ENCODE results near the gene TP53BP2. TPM values are rescaled to one million over a fixed set of nuclear protein-coding genes. Genes with fewer than 3 reads are reported as not detected.

TP53BP2 gene
- total RNA-seq, 1 donor from 2014 or later, result 59.2 TPM

- TF ChIP-seq, protein P1, sequence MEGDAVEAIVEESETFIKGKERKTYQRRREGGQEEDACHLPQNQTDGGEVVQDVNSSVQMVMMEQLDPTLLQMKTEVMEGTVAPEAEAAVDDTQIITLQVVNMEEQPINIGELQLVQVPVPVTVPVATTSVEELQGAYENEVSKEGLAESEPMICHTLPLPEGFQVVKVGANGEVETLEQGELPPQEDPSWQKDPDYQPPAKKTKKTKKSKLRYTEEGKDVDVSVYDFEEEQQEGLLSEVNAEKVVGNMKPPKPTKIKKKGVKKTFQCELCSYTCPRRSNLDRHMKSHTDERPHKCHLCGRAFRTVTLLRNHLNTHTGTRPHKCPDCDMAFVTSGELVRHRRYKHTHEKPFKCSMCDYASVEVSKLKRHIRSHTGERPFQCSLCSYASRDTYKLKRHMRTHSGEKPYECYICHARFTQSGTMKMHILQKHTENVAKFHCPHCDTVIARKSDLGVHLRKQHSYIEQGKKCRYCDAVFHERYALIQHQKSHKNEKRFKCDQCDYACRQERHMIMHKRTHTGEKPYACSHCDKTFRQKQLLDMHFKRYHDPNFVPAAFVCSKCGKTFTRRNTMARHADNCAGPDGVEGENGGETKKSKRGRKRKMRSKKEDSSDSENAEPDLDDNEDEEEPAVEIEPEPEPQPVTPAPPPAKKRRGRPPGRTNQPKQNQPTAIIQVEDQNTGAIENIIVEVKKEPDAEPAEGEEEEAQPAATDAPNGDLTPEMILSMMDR (IDR thresholded peaks at IDR 0.05; ENCODE audit: unreplicated experiment), result no peak
- Mint-ChIP-seq H3K4me1 (ENCODE audit: low read depth) (peaks cover 38% of the 10 kb centered on the region), H3K27me3 (peaks cover 33% of the 10 kb centered on the region), H3K36me3 (ENCODE audit: insufficient read depth) (peaks cover 7% of the 10 kb centered on the region), H3K9me3 (ENCODE audit: low read depth) (no peaks in the 10 kb centered on the region), H3K4me3 (ENCODE audit: low read depth) (no peak overlapping the region), H3K27ac (no peak overlapping the region)
- no peak for DNase-seq (ENCODE audit: low spot score, unreplicated experiment)
These were observed 84.3 kb downstream of the TP53BP2 start for GRCh38 chr1:223761411-223761810.

DNA sequence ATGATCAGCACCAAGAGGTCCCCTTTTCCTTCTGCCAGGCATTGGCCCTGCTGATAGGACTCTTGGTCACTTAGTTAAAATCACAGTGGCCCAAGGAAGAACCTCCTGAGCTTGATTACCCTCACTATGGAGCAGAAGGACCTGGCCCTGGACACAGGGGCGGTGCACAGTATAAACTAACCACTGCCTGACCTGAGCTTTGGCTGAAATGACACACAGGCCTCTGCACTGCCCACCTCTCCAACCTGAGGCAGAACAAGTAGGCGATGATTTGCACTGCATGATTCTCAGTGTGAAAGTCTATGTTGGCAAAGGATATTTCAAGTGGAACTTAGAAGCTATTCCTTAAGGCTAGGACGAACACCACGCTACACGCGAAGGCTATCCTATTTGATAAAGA lies 84.9 kb downstream of the TP53BP2 start:
- H3K36me3 Mint-ChIP-seq (ENCODE audit: insufficient read depth), result peaks cover 7% of the 10 kb centered on the region
- H3K27ac Mint-ChIP-seq, result peak overlapping the region; percentile 41
- H3K9me3 Mint-ChIP-seq (ENCODE audit: low read depth), result no peaks in the 10 kb centered on the region
- peaks cover 39% of the 10 kb centered on the region for H3K27me3 Mint-ChIP-seq
- no peak overlapping the region for H3K4me3 Mint-ChIP-seq (ENCODE audit: low read depth)
- DNase-seq (ENCODE audit: low spot score, unreplicated experiment), result no peak
- peaks cover 32% of the 10 kb centered on the region for H3K4me1 Mint-ChIP-seq (ENCODE audit: low read depth)
- TF ChIP-seq, protein P1 (IDR thresholded peaks at IDR 0.05; ENCODE audit: unreplicated experiment), result no peak

GRCh38 chr1:223759273-223759672 lies 86.5 kb downstream of the TP53BP2 start:
- Mint-ChIP-seq H3K27ac (no peak overlapping the region), H3K4me3 (ENCODE audit: low read depth) (no peak overlapping the region), H3K4me1 (ENCODE audit: low read depth) (peaks cover 20% of the 10 kb centered on the region), H3K36me3 (ENCODE audit: insufficient read depth) (peaks cover 7% of the 10 kb centered on the region), H3K9me3 (ENCODE audit: low read depth) (no peaks in the 10 kb centered on the region), H3K27me3 (peaks cover 45% of the 10 kb centered on the region)
- TF ChIP-seq, protein P1 (IDR thresholded peaks at IDR 0.05; ENCODE audit: unreplicated experiment), result no peak
- no peak for DNase-seq (ENCODE audit: low spot score, unreplicated experiment)

GRCh38 chr1:223758734-223759133 lies 87.0 kb downstream of the TP53BP2 start:
- Mint-ChIP-seq H3K36me3 (ENCODE audit: insufficient read depth) (peaks cover 7% of the 10 kb centered on the region), H3K4me3 (ENCODE audit: low read depth) (no peak overlapping the region), H3K27ac (no peak overlapping the region)

DNA sequence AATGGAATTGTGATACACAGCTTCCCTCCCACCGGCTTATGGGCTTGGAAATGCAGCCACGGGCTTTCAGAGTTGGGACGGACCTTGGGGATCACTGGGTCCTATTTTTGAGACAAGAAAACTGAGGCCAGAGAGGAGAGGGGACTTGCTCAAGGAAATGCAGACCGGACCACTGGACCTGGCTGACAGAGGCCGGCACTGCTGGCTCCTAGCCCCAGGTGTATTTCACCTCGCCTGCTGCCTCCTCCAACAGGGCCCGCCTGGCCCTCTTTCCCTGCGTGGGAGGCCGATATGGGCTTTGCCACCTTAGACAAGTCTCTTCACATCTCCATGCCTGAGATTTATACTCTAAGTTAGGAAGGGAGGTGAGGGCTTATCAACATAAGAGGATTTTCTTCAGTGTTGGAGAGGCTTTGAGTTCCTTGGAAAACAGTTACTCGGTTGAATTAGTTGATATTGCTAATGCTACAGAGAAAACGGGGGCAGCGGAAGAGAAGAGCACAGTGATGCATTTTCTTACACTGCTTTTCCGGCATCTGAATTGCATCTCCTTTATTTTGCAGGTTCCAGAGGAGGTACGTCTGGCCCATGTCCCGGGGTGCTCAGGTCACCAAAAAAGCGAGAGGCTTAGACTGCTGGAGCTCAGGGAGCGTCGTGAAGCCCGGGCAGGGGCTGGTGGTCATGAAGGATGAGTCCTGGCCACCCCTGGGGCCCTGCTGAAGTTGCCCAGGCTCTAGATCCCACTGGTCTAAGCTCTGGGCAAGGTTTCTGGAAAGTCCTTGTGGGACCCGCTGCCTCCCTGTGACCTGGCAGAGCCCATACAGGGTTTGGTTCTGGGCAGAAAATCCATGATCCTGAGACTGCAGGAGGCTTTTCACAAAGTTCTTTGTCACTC lies 88.7 kb downstream of the TP53BP2 start:
- H3K27ac Mint-ChIP-seq, result no peak overlapping the region
- no peak for DNase-seq (ENCODE audit: low spot score, unreplicated experiment)
- H3K4me1 Mint-ChIP-seq (ENCODE audit: low read depth), result peaks cover 14% of the 10 kb centered on the region
- H3K27me3 Mint-ChIP-seq, result peaks cover 60% of the 10 kb centered on the region
- TF ChIP-seq, protein P1 (IDR thresholded peaks at IDR 0.05; ENCODE audit: unreplicated experiment), result no peak
- peaks cover 5% of the 10 kb centered on the region for H3K36me3 Mint-ChIP-seq (ENCODE audit: insufficient read depth)
- H3K9me3 Mint-ChIP-seq (ENCODE audit: low read depth), result no peaks in the 10 kb centered on the region
- no peak overlapping the region for H3K4me3 Mint-ChIP-seq (ENCODE audit: low read depth)

More at GRCh38 chr1:223758734-223759133, 87.0 kb downstream of the TP53BP2 start:
- no peak for DNase-seq (ENCODE audit: low spot score, unreplicated experiment)
- TF ChIP-seq, protein P1 (IDR thresholded peaks at IDR 0.05; ENCODE audit: unreplicated experiment), result no peak
- Mint-ChIP-seq H3K9me3 (ENCODE audit: low read depth) (no peaks in the 10 kb centered on the region), H3K27me3 (peaks cover 45% of the 10 kb centered on the region), H3K4me1 (ENCODE audit: low read depth) (peaks cover 20% of the 10 kb centered on the region)

All from progenitor cell of endocrine pancreas (in vitro differentiated cells).